Body of pancreas (tissue), 4 donors: ENCODE data around the gene NDP.

ENCODE experiments used
- POLR2A ChIP-seq, 3 donors: fragments of 450-650 bp; IDR thresholded peaks; one replicate each; pipeline ENCODE4 v1.6.1; 2016; ENCODE audit warnings: antibody characterized with exemption in 3 of 3, mild to moderate bottlenecking in 2 of 3
- TF ChIP-seq, protein P1 (sequence below), 7 experiments: fragments of 450-650 bp in 4 of 7; fragments of 200-600 bp in 3 of 7; sonication (generic) in 3 of 7; IDR thresholded peaks; one replicate each; pipeline ENCODE4 v1.5.1; 2016 to 2019; ENCODE audit warnings: antibody characterized with exemption in 7 of 7

DNA sequence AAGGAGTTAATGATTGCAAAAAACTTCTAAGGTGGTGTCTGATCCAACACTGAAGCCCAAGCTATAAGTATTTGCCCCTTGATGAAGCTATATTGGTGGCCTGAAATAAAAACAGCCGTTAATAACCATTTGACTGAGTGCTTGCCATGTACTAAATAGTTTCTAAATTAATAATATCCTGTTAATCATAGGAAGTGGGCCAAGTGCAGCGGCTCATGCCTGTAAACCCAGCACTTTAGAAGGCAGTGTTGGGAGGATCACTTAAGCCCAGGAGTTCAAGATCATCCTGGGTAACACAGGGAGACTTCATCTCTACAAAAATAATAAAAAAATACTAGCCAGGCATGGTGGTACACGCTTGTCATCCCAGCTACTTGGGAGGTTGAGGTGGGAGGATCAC is 8.3 kb downstream of the NDP start:
- TF ChIP-seq, protein P1, sequence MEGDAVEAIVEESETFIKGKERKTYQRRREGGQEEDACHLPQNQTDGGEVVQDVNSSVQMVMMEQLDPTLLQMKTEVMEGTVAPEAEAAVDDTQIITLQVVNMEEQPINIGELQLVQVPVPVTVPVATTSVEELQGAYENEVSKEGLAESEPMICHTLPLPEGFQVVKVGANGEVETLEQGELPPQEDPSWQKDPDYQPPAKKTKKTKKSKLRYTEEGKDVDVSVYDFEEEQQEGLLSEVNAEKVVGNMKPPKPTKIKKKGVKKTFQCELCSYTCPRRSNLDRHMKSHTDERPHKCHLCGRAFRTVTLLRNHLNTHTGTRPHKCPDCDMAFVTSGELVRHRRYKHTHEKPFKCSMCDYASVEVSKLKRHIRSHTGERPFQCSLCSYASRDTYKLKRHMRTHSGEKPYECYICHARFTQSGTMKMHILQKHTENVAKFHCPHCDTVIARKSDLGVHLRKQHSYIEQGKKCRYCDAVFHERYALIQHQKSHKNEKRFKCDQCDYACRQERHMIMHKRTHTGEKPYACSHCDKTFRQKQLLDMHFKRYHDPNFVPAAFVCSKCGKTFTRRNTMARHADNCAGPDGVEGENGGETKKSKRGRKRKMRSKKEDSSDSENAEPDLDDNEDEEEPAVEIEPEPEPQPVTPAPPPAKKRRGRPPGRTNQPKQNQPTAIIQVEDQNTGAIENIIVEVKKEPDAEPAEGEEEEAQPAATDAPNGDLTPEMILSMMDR (IDR thresholded peaks at IDR 0.05), result no peak
- TF ChIP-seq POLR2A (IDR thresholded peaks at IDR 0.05), result no peak
